GM18519 (cell line): ENCODE measurements around the gene ERO1B.

Experiments used
- ATAC-seq: cut with Tn5 transposase; IDR thresholded peaks from one replicate; pipeline ENCODE4 v1.9.1; 2021; ENCODE audit warnings: mild to moderate bottlenecking, moderate library complexity; ENCODE audit not compliant: unreplicated experiment, low FRiP score

Gene ERO1B

GRCh38 chr1:236301080-236301957 lies 19.6 kb upstream of the ERO1B start:
- ATAC-seq: no peak

DNA sequence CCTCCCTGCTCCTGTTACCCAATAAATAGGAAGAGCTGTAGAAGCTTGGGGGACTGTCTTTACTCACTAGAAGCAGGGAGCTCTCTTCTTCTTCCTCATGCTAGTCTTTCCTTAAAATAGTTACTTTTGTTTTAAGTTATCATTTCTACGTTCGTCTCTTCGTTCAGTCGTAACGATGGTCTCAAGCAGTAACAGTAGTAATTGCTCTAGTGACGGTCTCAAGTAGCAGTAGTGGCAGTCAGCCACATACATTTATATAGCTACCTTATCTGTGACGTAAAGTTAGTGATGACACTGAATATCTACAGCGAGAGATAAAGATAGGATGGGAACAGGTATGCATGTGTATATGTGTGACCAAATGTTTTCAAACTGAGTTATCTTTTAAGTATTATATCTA lies 15.4 kb upstream of the ERO1B start:
- ATAC-seq: no peak

DNA sequence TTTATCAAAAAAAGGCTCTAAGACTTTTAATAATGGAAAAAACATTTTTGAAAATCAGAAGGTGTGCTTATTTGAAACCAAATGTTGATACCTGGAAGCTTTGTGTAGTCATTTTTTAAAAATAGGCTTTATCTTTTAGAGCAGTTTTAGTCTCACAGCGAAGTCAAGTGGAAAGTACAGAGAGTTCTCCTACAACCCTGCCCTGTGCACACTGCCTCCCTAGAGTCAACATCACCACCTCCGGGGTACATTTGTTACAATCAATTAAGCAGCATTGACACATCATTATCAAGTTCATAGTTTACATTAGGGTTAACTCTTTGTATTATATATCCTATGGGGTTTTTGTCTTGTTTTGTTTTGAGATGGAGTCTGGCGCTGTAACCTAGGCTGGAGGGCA lies 10.7 kb upstream of the ERO1B start:
- ATAC-seq: no peak

- no peak for ATAC-seq
These were observed 7.9 kb upstream of the ERO1B start for GRCh38 chr1:236289492-236290131.

- no peak for ATAC-seq
These were observed 6.8 kb upstream of the ERO1B start for GRCh38 chr1:236288620-236288976.

- ATAC-seq: no peak
These were observed 6.2 kb upstream of the ERO1B start for GRCh38 chr1:236287757-236288619.

DNA sequence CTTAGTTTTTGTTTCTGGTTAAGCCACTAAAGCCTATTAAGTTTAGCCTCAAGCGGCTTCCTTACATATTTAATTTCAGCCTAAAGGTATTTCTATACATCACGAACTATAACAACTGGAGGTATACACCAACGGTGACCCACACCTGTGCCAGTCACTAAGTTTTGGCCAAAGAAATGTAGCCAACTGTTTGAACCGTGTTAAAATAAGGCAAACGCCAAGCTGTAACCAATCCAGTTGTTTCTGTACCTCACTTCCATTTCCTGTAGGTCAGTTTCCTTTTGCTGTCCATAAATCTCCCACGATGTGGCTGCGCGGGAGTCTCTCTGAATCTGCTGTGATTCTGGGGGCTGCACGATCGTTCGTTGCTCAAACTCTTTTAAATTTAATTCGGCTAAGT lies 5.6 kb upstream of the ERO1B start:
- ATAC-seq: no peak

GRCh38 chr1:236284291-236284721 lies 2.5 kb upstream of the ERO1B start:
- peak; percentile 54 for ATAC-seq

DNA sequence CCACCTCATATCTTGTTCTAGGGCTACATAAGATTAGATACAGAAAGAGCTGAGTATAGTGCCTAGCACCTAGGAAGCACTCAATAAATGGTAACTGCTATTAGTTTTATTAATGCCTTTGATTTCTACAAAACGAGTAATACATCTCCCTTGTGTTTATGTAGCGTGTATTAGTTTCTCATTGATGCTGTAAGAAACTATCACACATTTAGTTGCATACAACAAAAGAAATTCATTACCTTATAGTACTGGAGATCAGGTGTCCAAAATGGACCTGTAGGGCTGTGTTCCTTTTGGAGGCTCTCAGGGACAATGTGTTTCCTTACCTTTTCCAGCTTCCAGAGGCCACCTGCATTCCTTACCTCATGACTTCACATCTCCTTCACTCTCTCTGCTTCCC lies 961 bp upstream of the ERO1B start:
- ATAC-seq: no peak

GRCh38 chr1:236282425-236282716 lies 613 bp upstream of the ERO1B start:
- ATAC-seq: no peak

DNA sequence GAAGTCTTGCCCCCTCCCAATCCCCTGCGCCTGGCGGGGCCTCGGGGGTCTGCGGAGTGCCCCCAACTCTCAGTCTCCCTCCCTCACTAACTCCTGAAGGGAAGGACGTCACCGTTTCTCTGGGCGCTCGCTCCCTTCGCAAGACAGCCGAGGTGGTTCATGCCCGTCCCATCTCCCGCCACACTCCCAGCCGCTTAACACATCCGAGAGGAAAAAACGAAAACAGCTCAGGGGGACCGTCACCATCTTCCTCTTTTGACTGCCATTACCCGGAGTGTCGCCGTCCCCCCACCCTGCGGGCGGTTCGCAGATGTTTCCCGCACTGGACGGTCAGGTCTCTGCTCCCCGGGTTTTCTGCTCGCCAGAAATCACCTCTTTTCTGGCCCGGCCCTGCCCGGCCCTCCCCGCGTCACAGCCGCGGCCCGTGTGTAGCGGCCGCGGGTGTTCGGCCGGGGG lies 532 bp downstream of the ERO1B start:
- no peak for ATAC-seq

DNA sequence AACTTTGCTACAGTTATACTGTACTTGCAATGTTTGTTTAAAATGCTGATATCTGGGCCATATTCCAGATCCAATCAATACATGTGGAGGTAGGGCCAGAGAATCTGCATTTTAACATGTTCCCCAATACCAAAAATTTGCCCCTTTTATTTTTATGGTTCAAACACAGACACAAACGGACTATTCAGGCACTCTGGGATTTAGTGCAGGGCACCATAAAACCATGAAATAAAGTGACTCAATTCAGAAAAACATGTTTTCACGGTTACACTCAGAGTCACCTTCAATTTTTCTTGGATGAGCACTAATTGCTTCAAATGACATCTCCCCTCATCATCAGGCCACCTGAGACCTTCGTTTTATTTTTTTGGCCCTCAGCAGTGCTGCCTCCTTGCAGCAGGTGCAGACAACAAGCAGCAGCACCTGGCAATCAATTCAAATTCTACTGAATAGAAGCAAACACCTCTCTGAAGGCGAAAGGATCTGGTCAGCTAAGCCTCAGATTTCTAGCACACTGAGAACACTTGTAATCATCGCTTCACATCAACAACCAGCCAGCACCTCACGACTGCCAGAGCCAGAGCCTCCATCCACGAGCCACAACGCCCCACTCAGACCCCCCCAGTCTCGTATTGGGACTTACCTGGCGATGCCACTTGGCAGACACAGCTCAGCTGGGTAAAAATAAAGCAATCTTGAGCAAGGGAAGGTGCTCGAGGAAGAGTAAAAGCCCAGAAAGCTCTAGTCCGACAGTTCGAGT lies 1.1 kb downstream of the ERO1B start:
- ATAC-seq: no peak

DNA sequence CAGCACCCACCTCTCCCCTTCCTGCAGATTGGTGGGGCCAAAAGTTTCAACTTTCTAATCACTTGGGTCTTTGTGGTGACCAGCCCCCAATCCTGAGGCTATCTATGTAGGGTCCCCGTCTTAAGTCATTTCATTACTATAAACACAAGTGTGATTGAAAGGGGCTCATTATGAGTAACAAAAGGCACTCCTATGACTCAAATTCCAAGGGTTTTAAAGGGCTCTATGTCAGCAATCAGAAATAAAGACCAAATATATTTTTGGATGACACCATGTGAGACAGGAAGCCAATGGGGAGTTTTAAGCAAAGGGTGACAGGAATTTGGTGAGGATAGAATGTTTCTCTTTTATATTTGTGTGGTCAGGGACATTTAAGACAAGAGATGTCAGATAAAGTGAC lies 6.2 kb downstream of the ERO1B start:
- no peak for ATAC-seq

- ATAC-seq: no peak
These were observed 6.7 kb downstream of the ERO1B start for GRCh38 chr1:236275061-236275460.

DNA sequence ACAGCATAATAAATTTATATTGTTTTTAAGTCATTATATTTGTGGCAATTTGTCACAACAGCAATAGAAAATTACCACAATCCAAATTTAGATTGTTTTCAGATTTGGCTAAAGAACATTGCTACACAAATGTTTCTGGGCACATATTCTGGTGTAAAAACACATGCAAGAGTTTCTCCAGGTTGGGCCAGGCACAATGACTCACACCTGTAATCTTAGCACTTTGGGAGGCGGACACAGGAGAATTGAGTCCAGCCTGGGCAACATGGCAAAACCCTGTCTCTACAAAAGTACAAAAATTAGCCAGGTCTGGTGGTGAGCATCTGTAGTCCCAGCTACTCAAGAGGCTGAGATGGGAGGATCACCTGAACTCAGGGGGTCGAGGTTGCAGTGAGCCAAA lies 8.4 kb downstream of the ERO1B start:
- ATAC-seq: no peak

GRCh38 chr1:236269439-236269838 lies 12.3 kb downstream of the ERO1B start:
- no peak for ATAC-seq

DNA sequence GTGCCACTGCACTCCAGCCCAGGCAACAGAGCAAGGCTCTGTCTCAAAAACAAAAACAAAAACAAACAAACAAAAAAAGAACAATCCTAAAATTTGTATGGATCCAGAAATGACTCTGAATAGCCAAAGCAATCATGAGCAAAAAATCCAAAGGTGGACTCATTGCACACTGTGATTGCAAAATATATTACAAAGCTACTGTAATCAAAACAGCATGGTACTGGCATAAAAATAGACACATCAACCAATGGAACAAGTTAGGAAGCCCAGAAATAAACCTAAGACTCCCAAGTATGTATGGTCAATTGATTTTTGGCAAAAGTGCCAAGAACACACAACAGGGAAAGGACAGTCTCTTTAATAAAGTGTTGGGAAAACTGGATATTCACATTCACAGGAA lies 19.9 kb downstream of the ERO1B start:
- ATAC-seq: no peak

GRCh38 chr1:236261033-236261432 lies 20.7 kb downstream of the ERO1B start:
- no peak for ATAC-seq

- no peak for ATAC-seq
These were observed 22.7 kb downstream of the ERO1B start for GRCh38 chr1:236259043-236259442.

DNA sequence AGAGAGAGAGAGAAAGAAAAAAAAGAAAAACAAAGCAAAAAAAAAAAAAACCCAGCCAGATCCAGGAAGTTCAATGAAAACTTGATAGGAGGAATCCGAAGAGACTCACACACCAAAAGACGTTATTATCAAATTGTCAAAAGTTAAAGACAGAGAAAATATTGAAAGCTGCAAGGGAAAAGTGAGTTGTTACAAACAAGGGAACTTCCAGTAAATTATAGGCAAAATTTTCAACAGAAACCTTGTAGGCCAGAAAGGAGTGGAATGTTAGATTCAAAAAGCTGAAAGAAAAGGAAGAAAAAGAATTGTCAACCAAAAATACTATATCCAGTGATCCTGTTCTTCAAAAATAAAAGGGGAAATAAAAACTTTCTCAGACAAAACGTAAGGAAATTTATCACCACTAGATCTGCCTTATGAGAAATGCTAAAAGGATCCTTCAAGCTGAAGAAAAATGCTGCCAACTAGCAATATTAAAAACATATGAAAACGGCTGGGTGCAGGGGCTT lies 23.6 kb downstream of the ERO1B start:
- no peak for ATAC-seq
